ENCODE results near the gene MYO18B.

MYO18B gene

DNA sequence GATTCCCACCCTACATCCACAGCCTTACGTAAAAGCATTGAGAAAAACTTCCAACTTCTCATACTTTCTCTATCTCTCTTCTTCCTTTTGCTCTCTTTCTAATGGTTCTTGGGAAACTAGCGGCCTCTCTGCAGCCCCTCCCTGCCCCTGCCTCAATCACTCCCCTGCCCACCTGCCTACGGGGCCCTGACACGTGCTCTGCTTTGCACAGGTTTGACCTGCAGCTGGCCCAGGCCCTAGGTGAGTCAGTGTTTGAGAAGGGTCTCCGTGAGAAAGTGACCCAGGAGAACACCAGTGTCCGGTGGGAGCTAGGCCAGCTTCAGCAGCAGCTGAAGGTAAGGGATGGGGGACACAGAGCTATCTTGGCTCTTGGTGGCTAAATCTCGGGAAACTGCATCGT, 160.4 kb downstream of the MYO18B start:
- DNase-seq (ENCODE audit: low spot score): no peak

DNA sequence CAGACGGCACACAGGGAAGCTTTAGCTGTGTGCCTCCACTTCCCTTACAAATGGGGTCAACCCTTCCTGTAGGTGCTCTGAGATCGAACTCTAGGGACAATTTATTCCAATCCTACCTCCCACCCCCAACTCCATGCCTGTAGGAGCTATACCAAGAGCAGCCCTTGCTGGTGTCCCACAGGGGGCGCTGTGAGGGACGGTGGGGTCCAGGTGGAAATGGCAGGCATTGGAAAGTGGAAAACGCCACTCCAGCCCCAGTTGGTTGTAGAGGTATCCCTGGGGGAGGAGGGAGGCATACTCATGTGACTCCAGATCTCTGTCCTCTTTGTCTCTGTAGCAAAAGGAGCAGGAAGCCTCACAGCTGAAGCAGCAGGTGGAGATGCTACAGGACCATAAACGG, 161.3 kb downstream of the MYO18B start:
- no peak for DNase-seq (ENCODE audit: low spot score)

DNA sequence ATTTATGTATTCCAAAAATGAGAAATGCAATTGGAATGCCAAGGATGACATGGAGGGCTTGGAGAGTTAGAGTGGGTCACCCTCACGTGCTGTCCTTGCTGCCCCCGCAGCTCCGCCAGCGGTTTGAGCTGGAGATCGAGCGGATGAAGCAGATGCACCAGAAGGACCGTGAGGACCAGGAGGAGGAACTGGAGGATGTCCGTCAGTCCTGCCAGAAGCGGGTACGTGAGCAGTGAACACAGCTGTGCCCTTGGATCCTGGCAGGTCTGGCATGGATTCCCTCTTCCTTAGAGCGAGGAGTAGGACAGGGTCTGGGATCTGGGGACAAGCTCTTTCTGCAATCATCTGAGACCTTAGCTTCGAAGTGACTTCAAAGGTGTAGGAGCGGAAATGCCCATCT, 166.2 kb downstream of the MYO18B start:
- DNase-seq (ENCODE audit: low spot score): no peak

DNA sequence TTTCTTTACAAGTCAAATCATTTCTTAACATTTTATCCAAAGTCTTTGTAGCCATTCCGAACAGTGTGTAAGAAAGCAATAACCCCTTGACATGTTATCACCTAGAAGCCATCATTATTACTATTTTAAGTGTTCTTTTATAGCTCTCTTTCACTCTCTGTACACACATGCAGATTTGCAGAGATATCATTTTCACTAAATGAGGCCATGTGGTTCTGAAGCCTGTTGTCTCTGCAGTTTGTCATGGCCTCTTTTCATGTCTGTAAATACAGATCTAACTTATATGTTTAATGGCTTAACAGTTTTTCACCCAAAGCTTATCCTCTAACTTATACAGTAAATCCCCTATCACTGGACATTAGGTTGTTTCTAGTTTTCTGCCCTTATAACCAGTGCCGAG, 166.8 kb downstream of the MYO18B start:
- DNase-seq (ENCODE audit: low spot score): no peak

DNA sequence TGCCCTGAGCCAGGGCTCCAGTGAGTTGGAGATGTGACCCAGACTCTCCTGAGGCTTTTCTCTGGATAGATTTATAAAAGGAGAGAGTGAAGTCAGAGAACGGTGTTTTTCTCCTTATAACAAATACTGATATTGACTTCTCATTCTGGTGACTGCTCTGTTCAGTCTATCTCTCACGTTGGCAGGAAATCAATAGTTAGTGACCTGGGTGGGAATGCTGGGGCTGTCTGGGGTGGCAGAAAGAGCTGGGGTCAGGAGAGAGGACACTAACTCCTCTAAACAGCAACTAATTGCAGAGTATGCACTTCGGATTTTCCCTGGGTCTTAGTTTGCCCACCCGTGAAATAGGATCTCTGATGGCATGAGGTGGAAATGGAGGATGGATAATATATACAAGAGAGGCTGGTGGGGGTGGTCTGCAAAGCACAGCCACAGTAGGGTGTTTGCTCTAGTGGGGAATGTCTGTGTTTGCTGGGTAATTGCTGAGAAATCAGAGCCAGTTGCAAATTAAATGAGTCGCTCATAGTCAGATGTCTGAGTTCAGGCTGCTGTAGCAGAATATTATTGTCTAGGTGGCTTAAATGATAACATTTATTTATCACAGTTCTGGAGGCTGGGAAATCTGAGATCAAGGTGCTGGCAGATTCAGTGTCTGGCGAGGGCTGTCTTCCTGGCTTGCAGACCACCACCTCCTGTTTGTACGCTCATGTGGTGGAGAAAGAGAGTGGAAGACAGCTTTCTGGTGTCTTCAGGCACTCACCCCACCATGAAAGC, 167.8 kb downstream of the MYO18B start:
- DNase-seq (ENCODE audit: low spot score): no peak

DNA sequence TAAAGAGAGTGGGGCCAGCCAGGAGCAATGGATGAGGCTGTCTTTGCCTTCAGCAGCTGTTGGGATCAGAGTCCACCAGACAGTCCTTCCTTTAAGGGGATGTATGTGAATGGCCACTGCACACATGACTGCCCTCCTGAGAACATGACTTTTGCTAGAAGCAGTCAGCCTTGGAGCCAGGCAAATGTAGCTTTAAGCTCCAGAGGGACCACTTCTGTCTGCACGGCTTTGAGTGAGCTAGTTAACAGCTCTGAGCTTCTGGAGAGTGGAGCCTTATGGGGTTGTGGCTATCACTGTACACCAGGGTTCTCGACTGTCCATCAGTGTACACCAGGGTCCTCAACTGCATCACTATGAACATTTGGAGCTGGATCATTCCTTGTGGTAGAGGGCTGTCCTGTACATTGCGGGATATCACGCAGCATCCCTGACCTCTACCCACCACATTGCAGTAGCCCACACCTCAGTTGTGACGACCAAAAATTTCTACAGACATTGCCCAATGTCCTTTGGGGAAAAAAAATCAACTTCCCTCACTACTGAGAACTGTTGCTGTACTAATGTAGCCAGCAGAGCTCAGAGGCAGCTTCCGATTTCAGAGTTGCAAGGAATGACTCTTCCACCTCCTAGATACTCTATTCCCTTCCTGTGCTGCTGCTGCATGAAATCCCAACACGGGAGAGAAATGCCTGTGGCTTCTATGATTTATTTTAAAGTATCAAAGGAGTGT, 169.4 kb downstream of the MYO18B start:
- DNase-seq (ENCODE audit: low spot score): no peak

DNA sequence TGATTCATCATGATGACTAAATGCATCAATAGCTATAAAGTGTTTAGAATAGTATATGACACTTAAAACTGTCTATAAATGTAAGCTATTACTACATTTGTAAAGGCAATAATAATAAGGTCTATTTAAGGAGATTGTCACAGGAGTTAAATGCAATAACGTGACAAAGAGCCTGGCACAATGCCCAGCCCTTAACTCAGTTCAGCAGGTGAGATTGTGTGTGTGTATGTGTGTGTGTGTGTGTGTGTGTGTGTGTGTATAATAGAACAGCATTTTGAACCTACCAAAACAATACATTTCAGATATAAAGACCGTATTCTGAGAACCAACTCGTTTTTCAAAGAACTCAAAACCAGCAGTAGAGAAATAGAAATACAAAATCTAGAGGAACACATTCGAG, 177.5 kb downstream of the MYO18B start:
- no peak for DNase-seq (ENCODE audit: low spot score)

DNA sequence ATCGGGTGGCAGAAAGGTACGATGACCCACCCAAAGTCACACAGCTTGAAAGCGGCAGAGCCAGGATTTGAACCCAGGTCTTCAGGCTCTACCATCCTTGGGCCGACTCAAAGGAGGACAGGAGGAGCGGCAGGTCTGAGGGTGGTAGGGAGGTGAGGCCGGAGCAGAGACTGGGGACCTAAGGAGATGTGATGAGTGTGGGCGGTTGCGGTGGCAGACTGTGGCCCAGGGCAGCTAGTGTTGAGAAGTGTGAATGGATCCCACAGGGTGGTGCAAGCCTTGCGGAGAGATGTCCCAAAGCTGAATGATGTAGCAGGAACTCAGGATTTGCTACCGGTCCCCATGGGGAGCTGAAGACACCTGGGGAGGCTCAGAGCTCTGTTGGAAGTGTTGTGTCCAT, 180.2 kb downstream of the MYO18B start:
- no peak for DNase-seq (ENCODE audit: low spot score)

DNA sequence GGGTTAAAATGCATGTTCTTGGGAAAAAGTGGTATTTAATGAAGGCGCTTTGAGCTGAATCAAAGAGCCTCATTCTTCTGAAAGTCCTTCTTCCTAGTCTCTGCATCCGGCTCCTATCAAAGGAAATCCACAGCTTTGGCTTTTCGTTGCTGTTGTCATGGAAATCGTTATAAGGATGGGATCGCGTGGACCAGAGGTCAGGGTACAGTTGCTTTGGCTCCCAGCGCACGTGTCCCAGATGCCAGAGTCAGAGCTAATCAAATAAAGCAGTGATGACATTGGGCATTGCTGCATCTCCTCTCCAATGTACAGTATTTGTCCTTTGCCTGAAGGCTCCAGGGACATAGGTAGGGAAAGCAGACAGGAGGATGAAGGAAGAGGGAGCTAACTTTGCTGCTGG, 181.9 kb downstream of the MYO18B start:
- no peak for DNase-seq (ENCODE audit: low spot score)

DNA sequence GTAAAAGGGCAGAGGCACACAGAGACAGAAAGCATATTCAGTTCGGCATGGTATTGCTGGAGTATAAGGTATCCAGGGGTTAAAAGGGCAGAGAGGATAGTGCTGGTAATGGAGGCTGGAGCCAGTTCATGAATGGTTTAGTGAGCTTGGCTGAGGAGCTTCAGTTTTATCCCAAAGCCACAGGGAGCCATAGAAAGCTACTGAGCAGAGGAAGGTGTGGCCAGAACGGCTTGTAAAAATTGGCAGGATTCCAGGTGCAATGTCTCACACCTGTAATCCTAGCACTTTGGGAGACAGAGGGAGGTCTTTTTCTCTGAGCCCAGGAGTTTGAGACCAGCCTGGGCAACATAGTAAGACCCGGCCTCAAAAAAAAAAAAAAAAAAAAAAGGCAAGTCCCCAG, 186.1 kb downstream of the MYO18B start:
- no peak for DNase-seq (ENCODE audit: low spot score)

DNA sequence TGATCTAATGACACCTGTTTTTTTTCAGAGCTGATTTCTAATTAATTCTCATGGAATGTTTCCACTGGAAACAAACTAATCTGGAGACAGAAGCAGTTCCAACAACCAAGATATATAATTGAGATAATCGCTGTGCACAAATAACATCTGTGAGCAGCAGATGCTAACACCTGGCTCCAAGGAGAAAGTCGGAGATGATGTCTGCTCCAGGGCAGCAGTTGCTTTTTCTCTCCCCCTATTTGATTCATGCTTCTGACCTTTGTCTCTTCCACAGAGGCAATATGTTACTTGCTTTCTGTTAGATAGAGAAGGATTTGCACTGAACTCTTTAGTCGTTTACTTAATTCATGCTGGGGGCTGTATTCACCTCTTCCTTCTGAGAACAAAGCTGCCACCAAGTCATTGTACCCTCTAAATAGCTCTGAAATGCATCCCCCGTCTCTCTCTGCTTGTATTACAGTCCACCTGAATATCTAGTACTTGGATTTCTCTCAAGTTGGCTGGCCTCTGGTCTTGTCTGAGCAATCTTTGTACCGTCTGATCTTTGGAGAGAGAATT, 187.4 kb downstream of the MYO18B start:
- DNase-seq (ENCODE audit: low spot score): no peak

DNA sequence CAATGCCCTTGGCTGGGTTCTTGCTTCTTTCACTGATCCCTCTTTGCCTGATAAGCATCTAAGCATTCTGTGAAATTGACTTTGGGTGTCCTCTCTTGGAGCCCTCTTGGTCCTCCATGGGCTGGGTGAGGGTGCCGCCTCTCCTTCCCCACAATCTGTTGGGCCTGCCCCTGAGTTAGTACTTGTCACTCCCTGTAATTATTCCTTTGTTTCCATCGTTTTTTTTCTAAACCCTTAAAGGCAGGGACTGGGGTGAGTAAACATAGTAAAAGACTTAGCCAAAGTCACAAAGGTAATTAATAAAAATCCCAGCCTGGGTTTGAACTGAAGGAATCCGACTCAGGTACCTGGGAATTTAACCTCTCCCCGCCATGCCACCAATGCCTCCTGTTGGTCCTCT, 188.1 kb downstream of the MYO18B start:
- DNase-seq (ENCODE audit: low spot score): no peak

DNA sequence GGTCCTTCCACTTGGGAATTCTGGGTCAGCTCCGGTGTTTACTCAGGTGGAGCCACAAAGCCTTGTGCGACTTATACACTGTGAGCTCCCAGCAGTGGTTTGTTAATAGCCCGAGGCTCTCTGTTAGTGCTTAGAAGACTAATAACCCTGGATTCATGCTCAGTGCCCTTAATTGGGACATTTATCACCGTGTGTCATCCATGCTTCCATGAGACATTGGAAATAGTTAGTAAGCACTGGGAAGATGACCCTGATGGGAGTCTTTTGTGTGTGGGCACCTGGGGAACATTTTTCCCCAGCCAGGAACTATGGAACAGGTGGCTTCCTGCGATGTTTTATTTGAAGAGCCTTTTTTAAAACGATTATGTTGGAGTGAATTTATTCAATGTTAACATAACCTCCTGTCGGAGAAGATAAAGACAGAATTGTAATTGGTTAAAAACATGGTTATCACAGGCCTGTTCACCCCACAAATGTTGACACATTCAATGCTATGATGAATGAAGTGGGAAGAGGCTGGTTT, 188.9 kb downstream of the MYO18B start:
- no peak for DNase-seq (ENCODE audit: low spot score)

DNA sequence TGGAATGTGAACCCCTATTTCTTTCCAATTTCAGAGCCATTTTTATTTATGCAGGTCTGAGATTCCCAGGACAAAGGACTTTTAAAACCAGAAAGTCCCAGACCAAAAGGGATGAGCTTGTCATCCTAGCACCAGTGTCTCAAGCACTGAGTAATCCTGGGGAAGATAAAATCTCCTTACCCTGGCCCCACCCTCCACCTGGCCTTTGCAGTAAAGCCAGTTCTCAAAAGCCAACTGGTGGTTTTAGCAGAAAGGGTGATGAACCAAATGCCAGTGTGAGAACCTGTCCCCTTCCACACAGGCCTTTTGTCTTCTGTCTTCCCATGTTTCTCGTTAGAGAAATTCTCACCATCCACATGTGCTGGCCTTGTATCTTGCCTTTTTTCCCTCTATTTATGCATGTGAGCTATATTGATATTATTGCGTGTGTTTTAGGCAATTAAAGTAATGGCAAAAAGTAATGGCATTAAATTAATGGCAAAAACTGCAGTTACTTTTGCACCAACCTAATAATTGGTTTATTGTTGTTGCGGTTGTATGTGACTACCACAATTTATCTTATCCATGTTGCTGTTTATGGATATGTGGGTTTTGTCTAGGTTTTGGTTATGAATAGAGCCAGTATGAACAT, 191.3 kb downstream of the MYO18B start:
- no peak for DNase-seq (ENCODE audit: low spot score)

DNA sequence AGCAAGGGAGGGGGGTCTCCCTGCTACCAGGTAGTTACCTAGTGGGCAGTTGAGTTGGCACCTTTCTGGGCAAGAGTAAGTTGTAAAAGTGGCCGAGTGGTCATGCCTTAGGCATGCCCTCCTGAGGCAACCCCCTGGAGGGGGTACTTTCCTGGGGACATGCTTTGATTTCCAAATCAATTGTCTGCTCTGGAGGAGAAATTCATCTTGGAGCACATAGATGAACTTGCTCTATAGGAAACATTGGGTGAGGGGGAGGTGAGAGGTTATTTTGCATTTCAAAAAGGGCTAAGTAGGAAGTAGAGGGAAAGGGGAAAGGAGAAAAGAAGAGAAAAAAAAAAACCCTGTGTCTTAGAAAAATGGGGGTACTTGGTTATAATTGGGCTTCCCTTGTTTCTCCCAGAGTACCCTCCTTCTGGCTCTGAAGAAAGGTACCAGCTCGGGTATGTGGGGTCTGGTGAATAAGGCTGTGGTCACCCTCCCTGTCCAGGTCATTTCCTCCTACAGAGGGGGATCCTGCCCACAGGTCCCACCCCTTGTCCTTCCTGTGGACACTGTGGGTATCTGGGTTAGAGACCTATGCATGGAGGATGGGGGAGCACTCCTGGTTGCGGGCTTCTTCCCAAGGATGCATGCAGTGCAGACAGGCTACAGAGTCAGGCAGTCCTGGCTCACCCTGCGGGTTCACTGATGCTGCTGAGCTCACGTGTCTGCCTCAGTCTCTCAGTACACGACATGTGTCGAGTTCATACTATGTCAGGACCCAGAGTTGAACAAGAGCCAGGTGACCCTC, 193.5 kb downstream of the MYO18B start:
- DNase-seq (ENCODE audit: low spot score): no peak

DNA sequence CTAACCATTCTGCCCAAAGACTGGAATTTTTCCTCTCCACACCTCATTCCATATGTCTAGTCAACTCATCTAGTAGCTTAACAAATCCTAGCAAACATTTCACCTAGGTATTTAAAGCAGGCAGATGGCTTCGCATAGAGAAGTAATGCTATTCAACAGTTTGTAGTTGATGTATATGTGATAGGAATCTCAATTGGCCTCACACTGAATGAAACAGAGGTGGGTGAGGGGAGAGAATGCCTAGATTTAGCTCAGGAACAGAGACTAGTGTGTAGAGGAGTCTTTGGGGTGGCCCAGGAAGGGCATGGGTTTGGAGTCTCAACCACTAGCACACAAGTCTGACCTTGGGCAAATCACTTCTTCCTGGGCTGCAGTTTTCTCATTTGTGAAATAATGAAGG, 196.2 kb downstream of the MYO18B start:
- no peak for DNase-seq (ENCODE audit: low spot score)

DNA sequence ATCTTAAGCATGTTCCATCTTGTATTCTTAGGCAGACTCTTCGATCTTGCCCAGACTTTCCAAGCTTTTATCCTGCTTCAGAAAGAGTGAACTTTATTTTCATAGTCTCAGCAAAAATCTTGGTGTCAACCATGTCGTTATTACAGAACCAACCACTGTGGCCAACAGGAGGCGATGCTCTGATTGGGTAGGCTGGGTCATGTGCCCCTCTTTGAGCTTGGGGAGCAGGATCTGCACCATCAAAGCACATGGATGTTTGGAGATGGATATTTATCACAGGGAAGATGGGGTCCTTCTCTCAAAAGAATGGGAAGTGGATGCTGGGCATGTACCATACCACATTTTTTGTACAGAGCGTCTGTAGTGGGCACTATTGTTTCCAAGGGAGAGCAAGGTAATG, 197.4 kb downstream of the MYO18B start:
- no peak for DNase-seq (ENCODE audit: low spot score)

DNA sequence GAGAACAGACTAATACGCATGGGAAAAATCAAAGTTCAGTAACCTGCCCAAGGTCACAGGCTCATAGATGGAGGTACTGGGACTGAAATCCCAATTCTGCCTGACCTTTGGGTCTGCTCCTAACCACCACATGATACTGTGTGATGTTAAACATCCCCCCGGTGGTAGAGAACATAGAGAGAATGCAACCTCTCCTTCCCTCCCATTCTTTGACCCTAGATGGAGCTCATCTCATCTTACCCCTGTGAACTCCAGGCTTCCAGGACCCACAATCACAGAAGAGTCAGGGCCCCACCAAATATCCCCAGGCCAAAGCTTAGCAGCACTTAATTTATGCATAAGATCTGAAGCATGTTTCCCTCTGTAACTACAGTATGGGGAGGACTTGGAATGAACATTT, 198.5 kb downstream of the MYO18B start:
- no peak for DNase-seq (ENCODE audit: low spot score)

DNA sequence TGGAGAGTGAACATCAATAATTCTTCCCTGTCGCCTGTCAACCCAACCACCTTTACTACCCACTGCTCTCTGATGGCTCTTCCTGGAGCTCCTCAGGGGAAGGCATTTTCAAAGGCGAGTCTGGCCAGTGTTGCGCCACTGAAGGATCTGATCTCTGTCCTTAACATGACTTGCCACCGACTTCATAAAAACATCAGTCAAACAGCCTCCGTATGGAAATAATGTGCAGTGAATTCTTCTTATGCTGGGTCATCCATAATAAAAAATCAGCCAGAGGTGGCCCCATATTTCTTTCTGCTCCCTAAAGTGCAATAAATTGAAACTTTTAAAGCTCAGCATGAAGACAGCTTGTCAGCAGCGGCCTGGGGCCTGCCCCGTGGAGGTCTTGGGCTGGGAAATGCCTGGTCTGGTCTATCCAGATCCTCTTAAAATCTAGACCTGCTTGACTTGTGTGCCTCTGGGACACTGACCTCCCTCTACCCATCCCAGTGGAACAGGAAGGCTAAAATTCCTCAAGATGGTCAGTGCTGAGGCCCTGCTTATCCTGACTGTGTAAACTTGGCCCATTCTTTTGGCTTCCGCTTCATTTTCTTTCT, 199.5 kb downstream of the MYO18B start:
- no peak for DNase-seq (ENCODE audit: low spot score)

DNA sequence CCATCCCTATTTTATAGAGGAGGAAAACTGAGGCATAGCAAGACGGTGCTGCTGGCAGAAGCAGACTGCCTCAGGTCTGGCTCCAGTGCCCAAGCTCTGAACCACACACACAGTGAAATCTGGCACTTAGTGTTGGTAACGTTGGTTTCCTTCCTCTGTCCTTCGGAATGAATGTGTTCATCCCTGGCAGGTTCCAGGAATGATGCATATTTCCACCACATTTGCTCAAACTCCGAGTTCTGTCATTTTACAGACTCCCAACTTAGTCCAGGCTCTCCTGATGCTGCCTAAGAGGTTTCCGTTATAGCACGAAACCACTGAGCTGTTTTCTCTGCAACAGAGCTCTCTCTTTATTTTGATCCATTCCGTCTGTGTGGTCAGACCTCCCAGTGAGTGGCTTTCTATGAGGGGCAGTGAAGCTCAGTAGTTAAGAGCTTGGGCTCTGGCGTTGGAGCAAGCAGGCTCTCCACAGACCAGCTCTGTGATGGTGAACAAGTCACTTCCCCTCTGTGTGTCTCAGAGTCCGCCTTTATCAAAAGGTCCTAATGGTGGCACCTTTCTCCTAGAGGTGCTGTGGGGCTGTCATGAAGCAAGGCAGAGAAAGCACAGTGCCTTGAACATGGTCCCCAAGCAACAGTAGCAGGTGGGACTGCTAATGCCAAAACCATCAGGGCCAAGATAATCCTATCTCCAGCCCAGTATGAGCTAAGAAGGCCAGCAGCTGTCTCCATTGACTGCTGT, 200.3 kb downstream of the MYO18B start:
- no peak for DNase-seq (ENCODE audit: low spot score)
